GM18505 (cell line): ENCODE data around the gene TMC6.

Experiments used
- ATAC-seq: cut with Tn5 transposase; IDR thresholded peaks from one replicate; pipeline ENCODE4 v1.9.1; 2021; ENCODE audit not compliant: unreplicated experiment
- POLR2A ChIP-seq: IDR thresholded peaks from 4 replicates; pipeline ENCODE4 v1.6.1; 2011; ENCODE audit warnings: borderline replicate concordance; ENCODE audit not compliant: insufficient read depth, insufficient read length; ENCODE audit errors: extremely low read depth

The TMC6 gene

DNA sequence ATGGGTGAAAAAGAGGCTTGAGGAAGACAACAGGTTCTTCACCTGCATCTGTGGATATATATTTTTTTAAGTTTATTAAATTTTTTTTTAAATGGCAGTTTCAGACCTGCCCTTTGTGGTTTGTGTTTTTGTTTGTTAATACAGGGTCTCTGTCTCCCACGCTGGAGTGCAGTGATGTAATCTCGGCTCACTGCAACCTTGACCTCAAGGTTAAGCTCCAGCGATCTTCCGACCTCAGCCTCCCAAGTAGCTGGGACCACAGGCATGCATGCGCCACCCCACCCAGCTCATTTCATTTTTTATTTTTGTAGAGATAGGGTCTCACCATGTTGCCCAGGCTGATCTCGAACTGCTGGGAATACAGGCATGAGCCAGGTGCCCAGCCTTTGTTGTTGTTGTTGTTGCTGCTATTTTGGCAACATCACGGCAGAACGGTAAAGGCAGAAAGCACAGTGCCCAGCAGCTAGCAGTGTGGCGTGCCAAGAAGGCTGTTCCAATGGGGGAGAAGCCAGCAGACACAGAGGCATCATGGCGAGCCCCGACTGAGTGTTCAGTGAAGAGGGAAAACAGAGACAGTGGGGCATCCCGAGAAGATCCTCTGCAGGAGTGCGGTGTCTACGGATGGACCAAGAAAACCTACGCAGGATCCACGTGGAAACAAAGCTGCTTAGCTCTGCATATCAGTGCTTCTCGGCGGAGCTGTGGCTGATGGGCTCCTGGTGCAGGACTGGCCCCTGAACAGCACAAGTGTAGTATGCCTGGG is 19.6 kb downstream of the TMC6 start:
- no peak for ATAC-seq
- no peak for TF ChIP-seq POLR2A

DNA sequence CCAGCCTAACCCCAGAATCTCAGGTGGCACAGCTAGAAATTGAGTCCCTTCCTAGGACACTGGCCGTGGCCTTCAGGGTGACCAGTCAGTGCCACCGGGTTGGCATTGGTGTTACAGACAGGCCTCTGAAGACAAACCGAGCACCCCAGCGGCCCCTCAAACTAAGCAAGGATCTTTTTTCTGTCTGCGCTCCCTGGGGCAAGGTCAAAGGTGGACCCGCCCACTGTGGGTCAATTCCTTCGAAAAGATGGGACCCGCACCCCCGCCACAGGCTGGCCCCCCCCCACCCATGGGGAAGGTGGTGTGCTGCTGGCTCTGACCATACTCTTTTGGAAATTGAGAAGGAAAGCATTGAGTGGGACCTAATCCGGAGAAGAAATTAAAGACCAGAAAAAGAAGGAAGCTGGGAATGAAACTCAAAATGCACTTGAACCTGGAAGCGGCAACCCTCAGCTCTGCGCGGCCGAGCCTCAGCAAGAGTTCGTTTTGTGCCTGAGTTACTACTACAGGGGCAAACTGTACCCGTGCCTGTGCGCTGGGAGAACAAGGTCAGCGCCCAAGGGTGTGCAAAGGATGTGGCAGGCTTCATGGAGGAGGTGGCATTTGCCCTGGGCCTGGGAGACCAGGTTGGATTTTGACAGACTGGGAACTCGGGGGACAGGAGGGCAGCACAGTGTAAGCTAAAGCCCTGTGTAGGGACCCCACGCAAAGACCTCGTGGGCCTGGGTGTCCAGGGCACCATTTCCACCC is 20.4 kb downstream of the TMC6 start:
- no peak for ATAC-seq
- TF ChIP-seq POLR2A: no peak

GRCh38 chr17:78107457-78107856 is 21.1 kb downstream of the TMC6 start:
- no peak for TF ChIP-seq POLR2A
- ATAC-seq: no peak

GRCh38 chr17:78106211-78106610 is 22.3 kb downstream of the TMC6 start:
- no peak for TF ChIP-seq POLR2A
- no peak for ATAC-seq

DNA sequence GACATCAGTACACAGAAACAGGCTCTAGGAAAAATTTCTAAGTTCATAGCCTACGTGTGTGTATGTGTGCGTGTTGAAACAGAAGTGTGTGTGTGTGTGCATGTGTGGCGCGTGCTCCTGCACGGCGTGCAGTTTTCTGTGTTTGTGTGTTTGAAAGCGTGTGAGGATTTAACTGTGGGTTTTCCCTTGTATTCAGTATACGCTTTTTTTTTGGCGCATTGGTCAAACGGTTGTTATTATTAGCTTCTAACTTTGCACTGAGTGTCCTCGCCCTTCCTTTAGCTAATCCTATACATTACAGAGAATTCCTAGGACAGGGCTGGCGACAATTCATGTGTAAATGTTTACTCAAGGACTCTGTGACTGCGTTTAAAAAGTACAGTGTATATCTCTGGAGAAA is 23.0 kb downstream of the TMC6 start:
- ATAC-seq: no peak
- TF ChIP-seq POLR2A: no peak

DNA sequence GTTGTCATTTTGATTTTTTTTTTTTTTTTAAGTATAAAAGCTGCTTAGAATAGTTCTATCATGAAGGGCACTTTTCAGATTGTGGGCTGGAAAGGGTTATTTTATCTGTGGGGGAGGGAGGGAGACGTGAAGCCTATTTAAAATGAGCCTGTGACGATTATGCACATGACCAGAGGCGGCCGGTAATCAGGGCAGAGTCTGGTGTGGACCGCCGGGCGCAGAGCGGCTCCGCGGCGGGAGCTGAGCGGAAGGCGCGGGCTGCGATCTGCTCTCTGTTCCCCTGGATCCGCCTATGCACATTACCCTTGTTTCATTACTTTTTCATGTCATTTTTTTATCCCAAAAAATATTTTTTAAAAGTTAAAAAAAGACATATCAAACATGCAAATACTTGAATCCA is 23.5 kb downstream of the TMC6 start:
- no peak for TF ChIP-seq POLR2A
- no peak for ATAC-seq

DNA sequence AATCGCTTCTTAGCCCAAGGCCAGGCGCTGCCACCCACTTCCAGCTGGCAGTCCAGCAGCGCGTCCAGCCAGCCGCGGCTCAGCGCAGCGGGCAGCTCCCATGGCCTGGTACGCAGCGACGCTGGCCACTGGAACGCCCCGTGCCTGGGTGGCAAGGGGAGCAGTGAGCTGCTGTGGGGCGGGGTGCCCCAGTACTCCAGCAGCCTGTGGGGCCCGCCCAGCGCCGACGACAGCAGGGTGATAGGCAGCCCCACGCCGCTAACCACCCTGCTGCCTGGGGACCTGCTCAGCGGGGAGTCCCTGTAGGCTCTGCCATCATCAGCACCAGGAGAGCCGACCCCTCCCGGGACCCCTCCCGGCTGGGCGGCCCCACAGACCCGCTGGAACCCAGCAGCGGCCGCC is 24.0 kb downstream of the TMC6 start:
- no peak for ATAC-seq
- TF ChIP-seq POLR2A: no peak

- no peak for ATAC-seq
- no peak for TF ChIP-seq POLR2A
Measured at GRCh38 chr17:78103311-78103710, 25.2 kb downstream of the TMC6 start.

- TF ChIP-seq POLR2A: no peak
- ATAC-seq: no peak
Measured at GRCh38 chr17:78101542-78101941, 27.0 kb downstream of the TMC6 start.

DNA sequence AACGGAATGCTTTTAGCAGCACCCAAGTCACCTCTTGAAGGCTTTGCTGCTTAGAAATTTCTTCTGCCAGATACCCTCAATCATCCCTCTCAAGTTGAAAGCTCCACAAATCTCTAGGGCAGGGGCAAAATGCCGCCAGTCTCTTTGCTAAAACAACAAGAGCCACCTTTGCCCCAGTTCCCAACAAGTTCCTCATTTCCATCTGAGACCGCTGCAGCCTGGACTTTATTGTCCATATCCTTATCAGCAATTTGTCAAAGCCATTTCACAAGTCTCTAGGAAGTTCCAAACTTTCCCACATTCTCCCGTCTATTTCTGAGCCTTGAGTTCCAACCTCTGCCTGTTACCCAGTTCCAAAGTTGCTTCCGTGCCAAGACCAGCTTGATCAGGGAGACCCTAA is 27.4 kb downstream of the TMC6 start:
- TF ChIP-seq POLR2A: no peak
- no peak for ATAC-seq

DNA sequence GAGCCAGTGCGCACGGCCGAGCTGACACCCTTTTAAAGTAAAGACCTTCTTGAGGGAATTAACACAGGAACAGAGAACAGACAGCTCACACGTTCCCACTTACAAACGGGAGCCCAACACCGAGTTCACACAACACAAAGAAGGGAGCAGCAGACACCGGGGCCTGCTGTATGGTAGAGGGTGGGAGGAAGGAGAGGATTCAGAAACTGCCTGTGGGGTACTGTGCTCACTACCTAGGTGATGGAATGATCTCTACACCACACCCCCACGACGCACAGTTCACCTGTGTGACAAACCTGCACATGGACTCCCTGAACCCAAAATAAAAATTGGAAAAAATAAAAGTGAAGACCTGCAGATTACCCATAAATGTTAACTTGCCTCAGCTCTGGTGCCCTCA is 32.5 kb downstream of the TMC6 start:
- no peak for ATAC-seq
- no peak for TF ChIP-seq POLR2A

DNA sequence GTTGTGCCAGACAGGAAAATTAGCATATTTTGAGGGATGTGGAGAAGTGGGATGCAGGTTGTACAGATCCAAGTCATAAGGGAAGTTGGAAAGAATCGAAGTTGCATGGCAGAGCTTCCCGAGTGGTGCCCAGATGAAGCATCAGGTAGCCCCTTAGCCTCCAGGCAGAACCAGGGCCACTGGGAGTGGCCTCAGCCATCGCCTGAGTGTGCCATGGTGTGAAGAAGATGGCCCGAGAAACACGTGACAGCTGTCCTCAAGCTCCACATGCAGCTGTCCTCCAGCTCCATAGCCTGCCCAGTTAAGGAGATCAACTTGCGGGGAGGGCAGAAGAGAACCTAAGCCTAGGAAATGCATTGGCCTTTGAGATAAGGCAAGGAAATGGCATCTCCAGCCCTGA is 33.5 kb downstream of the TMC6 start:
- no peak for ATAC-seq
- no peak for TF ChIP-seq POLR2A

- no peak for ATAC-seq
- no peak for TF ChIP-seq POLR2A
Measured at GRCh38 chr17:78092794-78093324, 35.7 kb downstream of the TMC6 start.
